Activated B cell treated with CpG ODN at 0.5 μM for 24 hours (primary cell): ENCODE results near the gene CDYL. TPM values are rescaled to one million over a fixed set of nuclear protein-coding genes. Genes with fewer than 3 reads are reported as not detected.

ENCODE experiments used
- ATAC-seq: fragments of 200-7000 bp; cut with Tn5 transposase; one replicate; pipeline ENCODE4 v1.10.0; 2021; ENCODE audit warnings: low read depth, mild to moderate bottlenecking, moderate library complexity
- CTCF ChIA-PET: fragments of 350-600 bp; sonication (Branson Sonifier 250); formaldehyde crosslinking; loops from one replicate; lab custom pipeline; 2021; ENCODE audit warnings: antibody characterized with exemption; lab: Charles Lee
- POLR2A ChIA-PET: fragments of 350-600 bp; sonication (Branson Sonifier 250); formaldehyde crosslinking; loops from one replicate; lab custom pipeline; 2021; ENCODE audit warnings: antibody characterized with exemption; lab: Charles Lee
- DNase-seq: peaks from one replicate; pipeline ENCODE4 v3.0.0; 2022
- H3K27ac Mint-ChIP-seq: one replicate; pipeline ENCODE4 v1.8.0; 2020; ENCODE audit warnings: mixed read lengths
- H3K27me3 Mint-ChIP-seq: one replicate; pipeline ENCODE4 v1.8.0; 2021; ENCODE audit warnings: mixed read lengths
- H3K36me3 Mint-ChIP-seq: one replicate; pipeline ENCODE4 v1.8.0; 2021; ENCODE audit warnings: low read depth, mixed read lengths
- H3K4me1 Mint-ChIP-seq: one replicate; pipeline ENCODE4 v1.8.0; 2021; ENCODE audit warnings: mixed read lengths
- H3K4me3 Mint-ChIP-seq: one replicate; pipeline ENCODE4 v1.8.0; 2020; ENCODE audit warnings: mild to moderate bottlenecking, mixed read lengths
- H3K9me3 Mint-ChIP-seq: one replicate; pipeline ENCODE4 v1.8.0; 2020; ENCODE audit warnings: mixed read lengths
- CTCF ChIP-seq: fragments of 200-600 bp; IDR thresholded peaks from one replicate; pipeline ENCODE4 v1.8.0; 2022; ENCODE audit warnings: antibody characterized with exemption, mild to moderate bottlenecking
- intact Hi-C: fragments of 100-400 bp; cut with micrococcal nuclease; formaldehyde crosslinking; loops from one replicate; pipeline ENCODE4 v1.15.1; 2024
- total RNA-seq: library from RNA; stranded (reverse); gene quantifications from 2 replicates; pipeline ENCODE4 v1.2.3, GENCODE V29; 2022

Gene CDYL
- total RNA-seq, 1 donor from 2014 or later = 47.5 TPM

GRCh38 chr6:4814987-4815386 lies 38.8 kb downstream of the CDYL start:
- ATAC-seq = no peak
- CTCF ChIA-PET = no interaction called here
- Mint-ChIP-seq H3K9me3 (no peaks in the 10 kb centered on the region), H3K36me3 (peaks cover 2% of the 10 kb centered on the region), H3K27ac (no peak overlapping the region), H3K4me1 (peaks cover 74% of the 10 kb centered on the region), H3K4me3 (no peak overlapping the region), H3K27me3 (no peaks in the 10 kb centered on the region)
- no peak for TF ChIP-seq CTCF
- POLR2A ChIA-PET = interaction anchor here (1.1 kb wide), 1 partner anchor 13 kb away, joined by 4 read pairs; no protein-coding TSS in a partner anchor
- intact Hi-C loops = loop anchor here (2.0 kb wide), 1 partner anchor 14 kb away; no protein-coding TSS in a partner anchor
- no peak for DNase-seq

GRCh38 chr6:4815584-4815983 lies 39.4 kb downstream of the CDYL start:
- ATAC-seq (no peak), DNase-seq (no peak)
- Mint-ChIP-seq H3K9me3 (no peaks in the 10 kb centered on the region), H3K27me3 (no peaks in the 10 kb centered on the region), H3K27ac (no peak overlapping the region), H3K36me3 (peaks cover 2% of the 10 kb centered on the region), H3K4me1 (peaks cover 74% of the 10 kb centered on the region), H3K4me3 (no peak overlapping the region)
- TF ChIP-seq CTCF = no peak
- ChIA-PET POLR2A (no interaction called here), CTCF (interaction anchor here (0.6 kb wide), 1 partner anchor 117 kb away, joined by 3 read pairs; no protein-coding TSS in a partner anchor)
- intact Hi-C loops = loop anchor here (2.0 kb wide), 1 partner anchor 15 kb away; no protein-coding TSS in a partner anchor

GRCh38 chr6:4816904-4817303 lies 40.7 kb downstream of the CDYL start:
- ATAC-seq (no peak), DNase-seq (no peak)
- Mint-ChIP-seq H3K4me1 (peaks cover 67% of the 10 kb centered on the region), H3K36me3 (peaks cover 4% of the 10 kb centered on the region), H3K27me3 (no peaks in the 10 kb centered on the region), H3K27ac (no peak overlapping the region), H3K4me3 (no peak overlapping the region), H3K9me3 (no peaks in the 10 kb centered on the region)
- TF ChIP-seq CTCF = no peak
- CTCF ChIA-PET = no interaction called here
- POLR2A ChIA-PET = no interaction called here
- intact Hi-C loops = no loop called here

- H3K27ac Mint-ChIP-seq = no peak overlapping the region
- CTCF ChIA-PET = interaction anchor here (1.1 kb wide), 1 partner anchor 12 kb away, joined by 3 read pairs; no protein-coding TSS in a partner anchor
These were observed 41.3 kb downstream of the CDYL start for GRCh38 chr6:4817551-4817950.

More at GRCh38 chr6:4817551-4817950, 41.3 kb downstream of the CDYL start:
- no peak for TF ChIP-seq CTCF
- no peaks in the 10 kb centered on the region for H3K9me3 Mint-ChIP-seq
- ATAC-seq = no peak
- peaks cover 4% of the 10 kb centered on the region for H3K36me3 Mint-ChIP-seq
- no peaks in the 10 kb centered on the region for H3K27me3 Mint-ChIP-seq
- H3K4me3 Mint-ChIP-seq = no peak overlapping the region
- POLR2A ChIA-PET = no interaction called here
- peaks cover 63% of the 10 kb centered on the region for H3K4me1 Mint-ChIP-seq
- no peak for DNase-seq
- intact Hi-C loops = no loop called here
